Stomach (tissue), 9 donors: ENCODE measurements around the gene ATP6V0E2. TPM values are rescaled to one million over a fixed set of nuclear protein-coding genes. Genes with fewer than 3 reads are reported as not detected.
"Not testable (repeated sequence)": the region's sequence is repeated elsewhere in the genome, so short reads cannot be mapped to it uniquely, and the experiment has no call there.

Source experiments
- DNase-seq, 2 donors: peaks; one replicate each; pipeline versions ENCODE4 v3.0.0 to v3.0.0-alpha.2; 2013 to 2019
- H3K27ac ChIP-seq, 5 donors: fragments of 200-600 bp in 4 of 5; sonication (generic) in 4 of 5; one replicate each; pipeline ENCODE4 v1.5.1; 2013 to 2019; ENCODE audit warnings: mild to moderate bottlenecking in 1 of 5, moderate library complexity in 1 of 5
- H3K27me3 ChIP-seq, 3 donors: fragments of 200-600 bp; sonication (generic); one replicate each; pipeline ENCODE4 v1.5.1; 2017 to 2019; ENCODE audit warnings: mixed run types in 1 of 3
- H3K36me3 ChIP-seq, 4 donors: fragments of 200-600 bp; sonication (generic); 1 replicate in 3 of 4; 2 replicates in 1 of 4; pipeline ENCODE4 v1.5.1; 2016 to 2019
- H3K4me1 ChIP-seq, 4 donors: fragments of 200-600 bp; sonication (generic); one replicate each; pipeline ENCODE4 v1.5.1; 2016 to 2019
- H3K4me3 ChIP-seq, 4 donors: fragments of 200-600 bp; sonication (generic) in 3 of 4; one replicate each; pipeline ENCODE4 v1.5.1; 2016 to 2019; ENCODE audit warnings: mild to moderate bottlenecking in 1 of 4
- H3K9me3 ChIP-seq, 4 donors: fragments of 200-600 bp; sonication (generic); one replicate each; pipeline ENCODE4 v1.5.1; 2016 to 2019
- CTCF ChIP-seq, 7 experiments: fragments of 450-650 bp in 4 of 7; fragments of 200-600 bp in 3 of 7; sonication (generic) in 3 of 7; IDR thresholded peaks; one replicate each; pipeline ENCODE4 v1.5.1; 2016 to 2019; ENCODE audit warnings: antibody characterized with exemption in 7 of 7, control low read depth in 2 of 7, mild to moderate bottlenecking in 1 of 7
- EP300 ChIP-seq: sonication (generic); formaldehyde crosslinking; IDR thresholded peaks from one replicate; pipeline ENCODE4 v1.6.1; 2017; ENCODE audit warnings: antibody characterized with exemption
- POLR2A ChIP-seq, 4 donors: fragments of 450-650 bp; IDR thresholded peaks; one replicate each; pipeline ENCODE4 v1.6.1; 2016; ENCODE audit warnings: antibody characterized with exemption in 4 of 4, control low read depth in 2 of 4, mild to moderate bottlenecking in 1 of 4, moderate library complexity in 1 of 4
- POLR2AphosphoS5 ChIP-seq, 3 donors: sonication (generic); formaldehyde crosslinking; IDR thresholded peaks; one replicate each; pipeline ENCODE4 v1.6.1; 2016; ENCODE audit warnings: antibody characterized with exemption in 3 of 3
- WGBS, 5 donors: extraction: QIAGEN DNeasy Blood & Tissue Kit in 3 of 5; methylation state at CpG; one replicate each; pipeline versions ENCODE4 v1.1.5 to v1.1.7; 2013 to 2018; 5-methylcytosine and 5-hydroxymethylcytosine counted together
- intact Hi-C: fragments of 100-400 bp; cut with DNase I; formaldehyde crosslinking; loops from one replicate; pipeline ENCODE4 v1.15.1; 2023; ENCODE audit warnings: low total_unique reads
- polyA plus RNA-seq, 3 donors: library from polyadenylated mRNA; stranded (reverse); fragments of 200-250 nt; gene quantifications; one replicate each; pipeline ENCODE4 v1.2.3, GENCODE V29; 2013
- total RNA-seq, 5 donors: library from RNA; depleted of rRNA; stranded (reverse); fragments of >200 nt; gene quantifications; one replicate each; pipeline versions ENCODE4 v1.1.0 to v1.2.3, GENCODE V29; 2014 to 2016
- donor health status: healthy with polysubstance abuse.
- donor health status: Bipolar disorder and iron deficiency.
- donor health status: healthy.

Gene ATP6V0E2
- total and polyA plus RNA-seq, 8 donors: 5.1 to 83.5 (median 17.1) TPM; not detected in 1

- TF ChIP-seq EP300: no peak
- TF ChIP-seq POLR2AphosphoS5 (IDR thresholded peaks at IDR 0.05): no peak
- TF ChIP-seq POLR2A (IDR thresholded peaks at IDR 0.05): no peak
- no peak for TF ChIP-seq CTCF (IDR thresholded peaks at IDR 0.05)
- Histone ChIP-seq H3K36me3 (no peaks in the 10 kb centered on the region), H3K4me1 (no peaks in the 10 kb centered on the region), H3K27ac (no peak overlapping the region), H3K4me3 (no peak overlapping the region), H3K9me3 (no peaks in the 10 kb centered on the region), H3K27me3 (peaks cover 0 to 13% (median 0%) of the 10 kb centered on the region in 3 donors)
- WGBS, 5 donors: 69 to 78% (median 73%) methylated on average over 13 to 19 of the region's 19 CpGs
- no peak for DNase-seq
- intact Hi-C loops: no loop called here
These were observed 48.0 kb upstream of the ATP6V0E2 start for GRCh38 chr7:149825567-149826343.

- intact Hi-C loops: no loop called here
- Histone ChIP-seq H3K4me1 (no peaks in the 10 kb centered on the region), H3K9me3 (no peaks in the 10 kb centered on the region), H3K36me3 (no peaks in the 10 kb centered on the region), H3K27me3 (peaks cover 0 to 21% (median 6%) of the 10 kb centered on the region in 3 donors), H3K27ac (no peak overlapping the region), H3K4me3 (no peak overlapping the region)
- WGBS, 5 donors: 53 to 80% (median 79%) methylated on average over 3 to 12 of the region's 12 CpGs
- no peak for DNase-seq
- TF ChIP-seq EP300: no peak
These were observed 47.3 kb upstream of the ATP6V0E2 start for GRCh38 chr7:149826344-149827088.

GRCh38 chr7:149827089-149827981, 46.4 kb upstream of the ATP6V0E2 start:
- Histone ChIP-seq H3K27ac (no peak overlapping the region), H3K36me3 (no peaks in the 10 kb centered on the region), H3K9me3 (no peaks in the 10 kb centered on the region), H3K4me3 (no peak overlapping the region), H3K27me3 (peaks cover 0 to 28% (median 6%) of the 10 kb centered on the region in 3 donors), H3K4me1 (no peaks in the 10 kb centered on the region)
- DNase-seq: no peak
- WGBS, 5 donors: 76 to 81% (median 78%) methylated on average over 13 to 23 of the region's 23 CpGs
- TF ChIP-seq POLR2A (IDR thresholded peaks at IDR 0.05): no peak
- TF ChIP-seq CTCF (IDR thresholded peaks at IDR 0.05): no peak
- no peak for TF ChIP-seq POLR2AphosphoS5 (IDR thresholded peaks at IDR 0.05)
- TF ChIP-seq EP300: no peak
- intact Hi-C loops: no loop called here

- Histone ChIP-seq H3K27ac (no peak overlapping the region), H3K27me3 (peaks cover 0 to 36% (median 6%) of the 10 kb centered on the region in 3 donors), H3K36me3 (no peaks in the 10 kb centered on the region), H3K9me3 (no peaks in the 10 kb centered on the region), H3K4me1 (no peaks in the 10 kb centered on the region), H3K4me3 (no peak overlapping the region)
- intact Hi-C loops: no loop called here
- TF ChIP-seq EP300 (no peak), POLR2A (IDR thresholded peaks at IDR 0.05) (no peak), POLR2AphosphoS5 (IDR thresholded peaks at IDR 0.05) (no peak)
- no peak for DNase-seq
- WGBS, 5 donors: 80 to 87% (median 83%) methylated on average over 16 to 19 of the region's 19 CpGs
These were observed 45.1 kb upstream of the ATP6V0E2 start for GRCh38 chr7:149828357-149829309.

GRCh38 chr7:149830527-149830926, 43.2 kb upstream of the ATP6V0E2 start:
- H3K4me3 ChIP-seq, intact Hi-C loops, DNase-seq, H3K27ac ChIP-seq, H3K36me3 ChIP-seq, H3K9me3 ChIP-seq, H3K4me1 ChIP-seq: not testable (repeated sequence)
- peaks cover 0 to 36% (median 6%) of the 10 kb centered on the region in 3 donors for H3K27me3 ChIP-seq
- 43 to 64% (median 60%) methylated on average over 1 of the region's 1 CpG for WGBS, 5 donors
